Measurements from ENCODE around the gene ACADS.

ACADS gene

GRCh38 chr12:120725659-120726509, at the start of gene ACADS:
TSS of gene ACADS (plus strand) at chr12:120725826. CDS start at chr12:120725886, 60 bp downstream.
- no peak for TF ChIP-seq CTCF (conservative IDR thresholded peaks at IDR 0.05)
- peak within 1 kb of the TSS; percentile 61 for H3K27ac ChIP-seq

GRCh38 chr12:120677765-120678473, 47.7 kb upstream of the ACADS start:
- TF ChIP-seq CTCF (conservative IDR thresholded peaks at IDR 0.05) = no peak
- H3K27ac ChIP-seq = peak overlapping the region; percentile 85

- H3K27ac ChIP-seq = peak overlapping the region; percentile 85
- no peak for TF ChIP-seq CTCF (conservative IDR thresholded peaks at IDR 0.05)
Measured at GRCh38 chr12:120678572-120678971, 47.1 kb upstream of the ACADS start.

GRCh38 chr12:120680165-120680738, 45.4 kb upstream of the ACADS start:
- H3K27ac ChIP-seq = peak overlapping the region; percentile 12; the same call in 1 of the 2 replicates
- no peak for TF ChIP-seq CTCF (conservative IDR thresholded peaks at IDR 0.05)

GRCh38 chr12:120684523-120684932, 41.1 kb upstream of the ACADS start:
- no peak for TF ChIP-seq CTCF (conservative IDR thresholded peaks at IDR 0.05)
- peak overlapping the region; percentile 94; the same call in 1 of the 2 replicates for H3K27ac ChIP-seq

GRCh38 chr12:120685522-120685921, 40.1 kb upstream of the ACADS start:
- no peak for TF ChIP-seq CTCF (conservative IDR thresholded peaks at IDR 0.05)
- H3K27ac ChIP-seq = peak overlapping the region; percentile 94

GRCh38 chr12:120686151-120686689, 39.4 kb upstream of the ACADS start:
- H3K27ac ChIP-seq = peak overlapping the region; percentile 94
- no peak for TF ChIP-seq CTCF (conservative IDR thresholded peaks at IDR 0.05)

Data from VCaP (cell line).